HG03108 (cell line): Measurements from ENCODE around the gene PLXNC1.

Source experiments
- ATAC-seq: cut with Tn5 transposase; IDR thresholded peaks from one replicate; pipeline ENCODE4 v1.9.1; 2021; ENCODE audit warnings: moderate library complexity; ENCODE audit not compliant: unreplicated experiment

Gene PLXNC1

DNA sequence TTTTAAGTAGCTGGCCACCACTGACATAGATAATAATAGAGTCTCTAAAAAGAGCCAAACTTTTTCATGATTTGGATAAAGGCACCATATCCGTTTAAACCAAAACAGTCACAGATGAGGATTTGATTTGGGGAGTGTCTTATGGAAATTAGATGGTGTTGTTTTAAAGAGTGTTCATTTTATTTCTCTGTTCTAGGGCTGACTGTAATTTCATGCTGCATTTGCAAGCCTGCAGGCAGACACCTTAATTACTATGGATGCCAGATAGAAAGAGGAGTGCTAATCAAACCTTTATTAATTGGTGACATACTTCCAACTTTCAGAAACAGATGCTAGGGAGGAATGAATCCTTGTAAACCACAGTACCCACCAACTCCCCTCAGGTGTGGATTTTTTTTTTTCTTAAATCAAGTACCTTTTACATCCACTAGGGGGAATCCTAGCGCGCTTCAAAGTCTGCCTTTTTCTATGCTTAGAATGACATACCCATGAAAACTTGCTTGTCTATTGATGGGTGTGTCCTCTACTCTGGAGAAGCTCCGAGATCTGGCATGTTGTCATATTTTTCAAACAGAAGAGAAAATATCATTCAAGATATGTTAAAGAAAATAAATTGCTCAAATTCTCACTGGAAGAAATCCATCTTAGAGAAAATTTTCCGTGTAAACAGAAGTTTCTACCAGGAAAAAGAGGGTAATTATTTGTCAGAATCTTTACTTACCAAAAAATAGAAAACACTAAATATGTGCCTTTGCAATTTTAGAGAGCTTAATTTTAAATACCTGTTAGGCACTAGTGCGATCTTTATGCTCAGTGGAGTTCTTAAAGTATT is 14.2 kb upstream of the PLXNC1 start:
- no peak for ATAC-seq

- no peak for ATAC-seq
These were observed 12.5 kb upstream of the PLXNC1 start for GRCh38 chr12:94135896-94136295.

DNA sequence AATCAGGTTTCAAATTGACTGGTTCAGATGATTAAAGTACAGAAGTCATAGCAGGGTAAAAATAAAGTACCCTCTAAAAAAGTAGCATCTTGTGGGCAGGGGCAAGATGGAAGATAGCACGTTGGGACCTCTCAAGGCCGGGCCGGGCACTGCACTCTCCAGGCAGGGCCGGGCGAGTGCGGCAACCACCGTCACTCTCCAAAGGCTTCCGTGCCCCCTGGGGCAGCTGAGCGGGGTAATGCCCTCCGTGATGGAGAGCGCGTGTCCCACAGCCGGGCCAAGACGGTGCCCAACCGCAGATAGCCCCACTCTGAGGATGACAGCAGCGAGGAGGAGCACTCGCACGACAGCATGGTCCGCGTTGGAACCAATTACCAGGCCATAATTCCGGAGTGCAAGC is 8.6 kb upstream of the PLXNC1 start:
- ATAC-seq, result no peak

- no peak for ATAC-seq
These were observed 7.8 kb upstream of the PLXNC1 start for GRCh38 chr12:94140556-94140955.

DNA sequence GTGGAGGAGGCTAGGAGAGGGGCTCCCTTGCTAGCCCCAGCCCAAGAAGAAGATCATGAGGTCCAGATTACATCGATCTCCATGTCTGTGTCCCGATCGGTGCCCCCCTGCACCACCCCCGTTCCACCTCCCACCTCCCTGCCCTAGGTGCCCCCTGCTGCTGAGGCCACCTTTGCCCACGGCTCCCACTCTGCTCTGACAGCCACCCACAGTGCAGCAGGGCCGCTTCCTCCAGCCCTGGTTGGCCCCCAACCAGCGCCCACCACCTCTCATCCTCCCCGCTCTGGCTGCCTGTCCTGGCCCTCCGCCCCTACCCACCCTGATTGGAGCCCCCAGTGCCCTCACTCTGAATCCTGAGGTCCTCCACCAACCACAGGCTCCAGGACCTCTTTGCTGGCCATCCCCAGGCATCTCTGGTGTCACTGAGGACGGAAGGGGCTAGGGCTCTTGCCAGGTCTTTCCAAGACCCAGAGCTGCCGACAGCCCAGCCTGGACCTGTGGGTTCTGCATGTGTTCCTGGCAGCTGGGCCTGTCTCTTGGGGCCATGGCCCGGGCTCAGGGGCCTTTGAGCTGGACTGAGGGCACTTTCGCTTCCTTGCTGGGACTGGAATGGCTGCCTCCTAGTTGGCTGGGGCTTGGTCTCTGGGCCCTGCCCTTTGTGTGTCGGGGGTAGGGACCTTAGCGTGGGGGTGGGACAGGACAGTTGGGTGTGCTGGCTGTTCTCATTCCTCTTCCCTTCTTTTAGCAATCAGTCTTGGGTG is 7.2 kb upstream of the PLXNC1 start:
- no peak for ATAC-seq

- ATAC-seq, result no peak
These were observed 6.5 kb upstream of the PLXNC1 start for GRCh38 chr12:94141892-94142291.

- no peak for ATAC-seq
These were observed 4.9 kb upstream of the PLXNC1 start for GRCh38 chr12:94143438-94143837.

- ATAC-seq, result no peak
These were observed 4.4 kb upstream of the PLXNC1 start for GRCh38 chr12:94143951-94144350.

GRCh38 chr12:94144781-94145180 is 3.6 kb upstream of the PLXNC1 start:
- ATAC-seq, result no peak

GRCh38 chr12:94145191-94145983 is 3.0 kb upstream of the PLXNC1 start:
- no peak for ATAC-seq

DNA sequence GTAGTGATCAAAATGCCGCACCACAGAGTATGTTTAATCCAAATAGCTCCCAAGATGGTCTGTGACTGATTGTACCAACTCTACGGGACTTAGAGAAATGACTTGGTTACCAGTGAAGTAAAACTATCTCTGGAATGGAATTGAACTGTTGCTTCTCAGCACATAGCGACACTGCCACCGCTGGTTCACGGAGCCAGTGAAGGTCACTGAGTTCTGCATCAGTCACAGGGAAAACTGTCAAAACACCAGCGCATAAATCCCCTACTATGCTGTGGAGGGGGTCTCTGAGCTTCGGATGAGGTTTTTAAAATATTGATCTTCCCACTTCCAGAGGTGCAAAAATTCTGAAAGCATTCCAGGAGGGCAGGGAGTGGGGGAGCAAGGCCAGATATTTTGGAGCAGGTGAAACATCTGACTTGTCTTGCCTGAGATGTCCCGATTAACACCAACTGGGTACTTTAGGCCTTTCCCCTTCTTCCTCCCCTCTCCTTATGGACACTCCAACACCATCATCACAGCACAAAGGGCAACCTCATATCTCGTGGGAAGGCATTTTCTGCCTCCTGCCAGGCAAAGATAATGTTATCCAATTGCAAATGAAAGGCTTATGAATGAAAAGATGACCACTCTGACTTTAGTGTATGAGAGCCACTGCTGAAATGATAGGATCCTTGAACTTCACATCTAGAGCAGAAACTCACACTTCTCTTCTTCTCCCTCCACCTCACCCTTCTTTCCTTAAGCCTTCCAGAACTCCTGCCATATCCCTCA is 2.0 kb upstream of the PLXNC1 start:
- no peak for ATAC-seq

- no peak for ATAC-seq
These were observed 888 bp upstream of the PLXNC1 start for GRCh38 chr12:94147387-94147990.

GRCh38 chr12:94148739-94149118 is 352 bp downstream of the PLXNC1 start:
- ATAC-seq, result no peak

GRCh38 chr12:94149119-94149780 is 873 bp downstream of the PLXNC1 start:
- ATAC-seq, result peak; percentile 29

DNA sequence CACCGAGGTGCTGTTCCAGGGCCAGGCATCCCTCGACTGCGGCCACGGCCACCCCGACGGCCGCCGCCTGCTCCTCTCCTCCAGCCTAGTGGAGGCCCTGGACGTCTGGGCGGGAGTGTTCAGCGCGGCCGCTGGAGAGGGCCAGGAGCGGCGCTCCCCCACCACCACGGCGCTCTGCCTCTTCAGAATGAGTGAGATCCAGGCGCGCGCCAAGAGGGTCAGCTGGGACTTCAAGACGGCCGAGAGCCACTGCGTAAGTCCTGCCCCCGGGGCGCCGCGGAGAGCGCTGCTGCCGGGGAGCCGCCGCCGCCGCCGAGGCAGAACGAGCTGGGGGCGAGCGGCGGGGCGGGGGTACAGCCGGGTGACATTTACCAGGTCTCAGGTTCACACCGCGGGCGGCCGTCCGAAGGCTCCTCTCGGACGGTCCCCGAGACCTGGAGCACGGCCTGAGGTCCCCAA is 1.4 kb downstream of the PLXNC1 start:
- ATAC-seq, result no peak

- ATAC-seq, result no peak
These were observed 2.1 kb downstream of the PLXNC1 start for GRCh38 chr12:94150240-94151121.

DNA sequence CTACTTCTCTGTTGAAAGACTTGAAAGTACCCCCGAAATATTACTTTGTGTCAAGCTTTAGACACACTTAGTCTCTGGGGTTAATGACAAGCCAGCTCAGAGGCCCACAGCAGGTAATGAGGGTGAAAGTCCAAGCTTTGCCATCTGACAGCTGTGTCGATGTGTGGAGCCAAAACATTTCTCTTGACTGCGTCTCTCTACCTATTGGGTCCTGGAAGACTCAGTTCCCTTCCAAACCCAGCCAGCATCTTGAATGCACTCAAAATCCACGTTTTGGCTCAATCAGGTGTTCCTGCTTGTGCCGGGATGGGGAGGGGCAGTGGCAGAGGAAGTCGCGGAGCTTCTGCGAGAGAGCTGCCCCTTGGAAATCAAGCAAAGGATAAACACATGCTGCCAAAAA is 3.2 kb downstream of the PLXNC1 start:
- ATAC-seq, result no peak

GRCh38 chr12:94152292-94153078 is 4.1 kb downstream of the PLXNC1 start:
- no peak for ATAC-seq
